SK-N-SH (cell line): Measurements from ENCODE around the gene SH2D3A. TPM values are rescaled to one million over a fixed set of nuclear protein-coding genes. Genes with fewer than 3 reads are reported as not detected.

Experiments
- CTCF ChIA-PET: fragments of 300-600, 350-600 bp; formaldehyde crosslinking; extraction: SDS; loops from one replicate; lab custom pipeline; 2021; lab: Yijun Ruan, JAX
- POLR2A ChIA-PET: fragments of 350-600 bp; sonication (Branson Sonifier 250); formaldehyde crosslinking; extraction: SDS; loops from one replicate; lab custom pipeline; 2020; ENCODE audit warnings: antibody characterized with exemption, inconsistent platforms; lab: Yijun Ruan, JAX
- DNase-seq: peaks from one replicate; pipeline ENCODE4 v3.0.0; 2012
- H2AFZ ChIP-seq: fragments of 200-600 bp; sonication (generic); 2 replicates; pipeline ENCODE4 v1.8.1; 2016; ENCODE audit warnings: antibody characterized with exemption, mild to moderate bottlenecking, low read depth
- H3F3A ChIP-seq: fragments of 200-600 bp; sonication (generic); replicated peaks from 2 replicates; pipeline ENCODE3; 2016; ENCODE audit warnings: antibody characterized with exemption, mild to moderate bottlenecking; ENCODE audit not compliant: insufficient read depth
- H3K27ac ChIP-seq, 2 experiments: fragments of 200-500 bp in 1 of 2; fragments of 200-600 bp in 1 of 2; sonication (Bioruptor generic) in 1 of 2; sonication (generic), shearing (Covaris generic) in 1 of 2; 2 replicates each; pipeline versions ENCODE4 v1.5.1 to v1.6.1; 2014 to 2016; ENCODE audit warnings: low read depth in 2 of 2, inconsistent platforms in 1 of 2, low read length in 1 of 2, mild to moderate bottlenecking in 1 of 2, mixed read lengths in 1 of 2
- H3K27me3 ChIP-seq: fragments of 200-600 bp; sonication (generic), shearing (Covaris generic); 2 replicates; pipeline ENCODE4 v1.6.1; 2016; ENCODE audit warnings: mixed run types; ENCODE audit not compliant: insufficient read depth
- H3K36me3 ChIP-seq, 2 experiments: fragments of 200-500 bp in 1 of 2; fragments of 200-600 bp in 1 of 2; sonication (Bioruptor generic) in 1 of 2; sonication (generic) in 1 of 2; replicated peaks in 1 of 2; 2 replicates each; pipeline versions ENCODE3 to v1.5.1; 2014 to 2016; ENCODE audit warnings: low read length in 1 of 2, mild to moderate bottlenecking in 1 of 2; ENCODE audit not compliant: insufficient read depth in 2 of 2, control insufficient read depth in 1 of 2
- H3K4me1 ChIP-seq, 2 experiments: fragments of 200-500 bp in 1 of 2; fragments of 200-600 bp in 1 of 2; sonication (Bioruptor generic) in 1 of 2; sonication (generic), shearing (Covaris generic) in 1 of 2; 2 replicates each; pipeline versions ENCODE4 v1.5.1 to v1.6.1; 2014 to 2016; ENCODE audit warnings: low read depth in 1 of 2, low read length in 1 of 2, mixed run types in 1 of 2; ENCODE audit not compliant: insufficient read depth in 2 of 2, control insufficient read depth in 1 of 2
- H3K4me2 ChIP-seq: fragments of 200-600 bp; sonication (generic), shearing (Covaris generic); 2 replicates; pipeline ENCODE4 v1.6.1; 2017; ENCODE audit warnings: mixed run types
- H3K4me3 ChIP-seq, 2 experiments: fragments of 200-500 bp in 1 of 2; fragments of 200-600 bp in 1 of 2; sonication (Bioruptor generic) in 1 of 2; sonication (generic), shearing (Covaris generic) in 1 of 2; 2 replicates each; pipeline versions ENCODE4 v1.5.1 to v1.8.1; 2014 to 2016; ENCODE audit warnings: low read depth in 2 of 2, inconsistent platforms in 1 of 2, low read length in 1 of 2, mild to moderate bottlenecking in 1 of 2, mixed read lengths in 1 of 2, moderate library complexity in 1 of 2
- H3K79me2 ChIP-seq: fragments of 200-600 bp; sonication (generic); 2 replicates; pipeline ENCODE4 v1.8.1; 2017; ENCODE audit warnings: mild to moderate bottlenecking; ENCODE audit not compliant: insufficient read depth
- H3K9ac ChIP-seq: fragments of 200-600 bp; sonication (generic); 2 replicates; pipeline ENCODE4 v1.6.1; 2017; ENCODE audit warnings: mixed run types
- H3K9me2 ChIP-seq: fragments of 200-600 bp; sonication (generic); 2 replicates; pipeline ENCODE4 v1.6.1; 2017; ENCODE audit warnings: mixed run types
- H3K9me3 ChIP-seq: fragments of 200-600 bp; sonication (generic); 2 replicates; pipeline ENCODE4 v1.6.1; 2017; ENCODE audit warnings: mixed run types, mild to moderate bottlenecking, moderate library complexity
- H4K20me1 ChIP-seq: fragments of 200-600 bp; sonication (generic); 2 replicates; pipeline ENCODE4 v1.6.1; 2017; ENCODE audit warnings: mild to moderate bottlenecking, mixed run types; ENCODE audit not compliant: insufficient read depth
- CHD2 ChIP-seq: fragments of 150-350 bp; IDR thresholded peaks from 2 replicates; pipeline ENCODE4 v1.6.1; 2018; ENCODE audit warnings: low read length; ENCODE audit not compliant: partially characterized antibody
- EZH2phosphoT487 ChIP-seq: fragments of 200-600 bp; sonication (generic); IDR thresholded peaks from 2 replicates; pipeline ENCODE4 v1.6.1; 2017; ENCODE audit warnings: low read depth, mixed run types, mild to moderate bottlenecking, antibody characterized with exemption, moderate library complexity, borderline replicate concordance
- FOXJ3 ChIP-seq: sonication (generic); formaldehyde crosslinking; IDR thresholded peaks from 2 replicates; pipeline ENCODE4 v1.5.1; 2020; ENCODE audit warnings: mild to moderate bottlenecking, missing genetic modification reagents
- GATA2 ChIP-seq: sonication (generic); formaldehyde crosslinking; IDR thresholded peaks from 2 replicates; pipeline ENCODE4 v1.5.0; 2020; ENCODE audit warnings: mild to moderate bottlenecking, missing genetic modification reagents
- NRF1 ChIP-seq: IDR thresholded peaks from 2 replicates; pipeline ENCODE4 v1.6.1; 2012; ENCODE audit warnings: low read depth, mild to moderate bottlenecking, low read length
- RAD21 ChIP-seq: IDR thresholded peaks from 2 replicates; pipeline ENCODE4 v1.6.1; 2012; ENCODE audit warnings: mild to moderate bottlenecking, low read length
- TCF12 ChIP-seq: IDR thresholded peaks from 2 replicates; pipeline ENCODE4 v1.4.0; 2012
- WGBS: methylation state at CpG from one replicate; pipeline ENCODE4 v1.1.6; 2017; ENCODE audit warnings: low lambda C conversion rate; 5-methylcytosine and 5-hydroxymethylcytosine counted together
- polyA plus RNA-seq, 3 experiments: library from polyadenylated mRNA; depleted of rRNA; stranded (reverse); fragments of >200 nt; gene quantifications; 2 replicates each; pipeline ENCODE4 v1.2.3, GENCODE V29; 2012
- TF ChIP-seq, protein P1 (sequence below): fragments of 150-350 bp; IDR thresholded peaks from 2 replicates; pipeline ENCODE4 v1.6.1; 2016; ENCODE audit warnings: mild to moderate bottlenecking, low read depth, low read length
- TF ChIP-seq, protein P2 (sequence below): IDR thresholded peaks from 2 replicates; pipeline ENCODE4 v1.6.1; 2012; ENCODE audit warnings: mild to moderate bottlenecking, low read depth, low read length, moderate library complexity

The SH2D3A gene
- polyA plus RNA-seq, 1 of the 3 experiments (the other 2 are of a cell fraction), result 0.35 TPM

DNA sequence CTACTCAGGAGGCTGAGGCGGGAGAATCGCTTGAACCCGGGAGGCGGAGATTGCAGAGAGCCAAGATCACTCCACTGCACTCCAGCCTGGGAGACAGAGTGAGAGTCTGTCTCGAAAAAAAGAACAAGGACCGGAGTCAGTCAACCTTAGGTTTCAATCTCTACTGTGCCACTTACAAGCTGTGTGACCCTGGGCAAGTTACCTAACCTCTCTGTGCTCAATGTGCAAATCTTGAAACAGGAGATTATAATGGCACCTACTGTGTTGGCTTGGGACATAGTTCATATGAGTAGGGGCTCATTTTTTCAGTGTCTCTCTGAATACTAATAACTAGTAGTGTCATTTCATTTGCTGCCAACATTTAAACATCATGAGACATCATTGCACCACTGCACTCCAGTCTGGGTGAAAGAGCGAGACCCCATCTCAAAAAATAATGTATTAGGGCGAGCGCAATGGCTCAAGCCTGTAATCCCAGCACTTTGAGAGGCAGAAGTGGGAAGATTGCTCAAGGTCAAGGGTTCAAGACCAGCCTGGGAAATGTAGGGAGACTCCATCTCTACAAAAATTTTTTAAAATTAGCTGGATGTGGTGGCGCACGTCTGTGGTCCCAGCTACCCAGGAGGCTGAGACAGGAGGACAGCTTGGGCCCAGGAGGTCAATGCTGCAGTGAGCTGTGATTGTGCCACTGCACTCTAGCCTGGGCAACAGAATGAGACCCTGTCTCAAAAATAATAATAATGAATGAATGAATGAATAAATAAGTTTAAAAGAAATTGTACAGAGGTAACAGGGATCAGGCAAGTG, 52.3 kb downstream of the SH2D3A start (continued):
- TF ChIP-seq, protein P1, sequence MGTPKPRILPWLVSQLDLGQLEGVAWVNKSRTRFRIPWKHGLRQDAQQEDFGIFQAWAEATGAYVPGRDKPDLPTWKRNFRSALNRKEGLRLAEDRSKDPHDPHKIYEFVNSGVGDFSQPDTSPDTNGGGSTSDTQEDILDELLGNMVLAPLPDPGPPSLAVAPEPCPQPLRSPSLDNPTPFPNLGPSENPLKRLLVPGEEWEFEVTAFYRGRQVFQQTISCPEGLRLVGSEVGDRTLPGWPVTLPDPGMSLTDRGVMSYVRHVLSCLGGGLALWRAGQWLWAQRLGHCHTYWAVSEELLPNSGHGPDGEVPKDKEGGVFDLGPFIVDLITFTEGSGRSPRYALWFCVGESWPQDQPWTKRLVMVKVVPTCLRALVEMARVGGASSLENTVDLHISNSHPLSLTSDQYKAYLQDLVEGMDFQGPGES, result no peak
- TF ChIP-seq EZH2phosphoT487 (no peak), GATA2 (no peak), NRF1 (no peak), TCF12 (no peak)

DNA sequence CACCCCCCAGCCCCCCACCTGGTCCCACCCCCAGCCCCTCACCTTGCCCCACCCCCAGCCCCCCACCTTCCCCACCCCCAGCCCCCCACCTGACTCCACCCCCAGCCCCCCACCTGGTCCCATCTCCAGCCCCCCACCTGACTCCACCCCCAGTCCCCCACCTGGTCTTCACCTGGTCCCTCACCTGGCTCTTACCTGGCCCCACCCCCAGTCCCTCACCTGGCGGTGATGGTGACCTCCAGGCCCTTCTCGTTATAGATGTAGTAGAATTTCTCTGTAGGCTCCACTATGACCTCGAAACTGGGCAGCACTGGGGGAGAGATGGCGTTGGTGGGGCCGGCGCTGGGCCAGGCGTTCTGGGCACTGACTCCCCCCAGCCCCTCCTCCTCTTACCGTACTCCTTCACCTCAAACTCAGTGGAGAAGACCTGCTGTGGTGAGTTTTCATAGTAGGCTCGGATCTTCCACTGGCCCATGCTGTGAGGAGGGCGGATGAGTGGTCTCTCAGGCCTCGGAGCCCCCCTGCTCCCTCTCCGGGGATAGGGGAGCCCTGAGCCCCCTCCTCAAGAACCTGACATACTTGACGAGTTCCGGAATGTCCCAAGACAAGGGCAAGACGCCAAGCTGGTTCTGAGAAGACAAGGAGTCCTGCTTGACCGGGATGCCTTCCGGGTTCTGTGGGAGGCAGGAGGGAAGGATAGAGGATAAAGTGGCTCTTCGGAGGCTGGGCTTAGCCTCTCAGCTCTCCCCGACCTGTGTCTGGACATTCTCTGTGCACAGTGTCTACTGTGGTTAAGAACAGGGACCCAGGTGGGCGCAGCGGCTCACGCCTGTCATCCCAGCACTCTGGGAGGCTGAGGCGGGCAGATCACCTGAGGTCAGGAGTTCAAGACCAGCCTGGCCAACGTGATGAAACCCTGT, 53.2 kb downstream of the SH2D3A start:
- POLR2A ChIA-PET, result no interaction called here
- DNase-seq, result no peak
- no peaks in the 10 kb centered on the region for H4K20me1 ChIP-seq
- peaks cover 25% of the 10 kb centered on the region for H3K27me3 ChIP-seq
- CTCF ChIA-PET, result interaction anchor here (0.7 kb wide), 1 partner anchor 780 kb away, joined by 3 read pairs; no protein-coding TSS in a partner anchor
- H3K9ac ChIP-seq, result no peak overlapping the region
- no peak overlapping the region for H3K27ac ChIP-seq
- no peaks in the 10 kb centered on the region for H3K4me1 ChIP-seq
- 36% methylated on average over 20 of the region's 24 CpGs for WGBS
- H3K9me2 ChIP-seq, result no peaks in the 10 kb centered on the region
- H3K36me3 ChIP-seq, result no peaks in the 10 kb centered on the region
- H3K79me2 ChIP-seq, result no peaks in the 10 kb centered on the region
- H3K4me2 ChIP-seq, result no peak overlapping the region
- H3K4me3 ChIP-seq, result no peak overlapping the region
- no peaks in the 10 kb centered on the region for H3K9me3 ChIP-seq
- H3F3A ChIP-seq, result peaks cover 6% of the 10 kb centered on the region
- H2AFZ ChIP-seq, result no peak overlapping the region
- TF ChIP-seq TCF12 (no peak), NRF1 (no peak), FOXJ3 (CRISPR knock-in tag) (no peak), CHD2 (no peak), RAD21 (no peak)
- TF ChIP-seq, protein P2, sequence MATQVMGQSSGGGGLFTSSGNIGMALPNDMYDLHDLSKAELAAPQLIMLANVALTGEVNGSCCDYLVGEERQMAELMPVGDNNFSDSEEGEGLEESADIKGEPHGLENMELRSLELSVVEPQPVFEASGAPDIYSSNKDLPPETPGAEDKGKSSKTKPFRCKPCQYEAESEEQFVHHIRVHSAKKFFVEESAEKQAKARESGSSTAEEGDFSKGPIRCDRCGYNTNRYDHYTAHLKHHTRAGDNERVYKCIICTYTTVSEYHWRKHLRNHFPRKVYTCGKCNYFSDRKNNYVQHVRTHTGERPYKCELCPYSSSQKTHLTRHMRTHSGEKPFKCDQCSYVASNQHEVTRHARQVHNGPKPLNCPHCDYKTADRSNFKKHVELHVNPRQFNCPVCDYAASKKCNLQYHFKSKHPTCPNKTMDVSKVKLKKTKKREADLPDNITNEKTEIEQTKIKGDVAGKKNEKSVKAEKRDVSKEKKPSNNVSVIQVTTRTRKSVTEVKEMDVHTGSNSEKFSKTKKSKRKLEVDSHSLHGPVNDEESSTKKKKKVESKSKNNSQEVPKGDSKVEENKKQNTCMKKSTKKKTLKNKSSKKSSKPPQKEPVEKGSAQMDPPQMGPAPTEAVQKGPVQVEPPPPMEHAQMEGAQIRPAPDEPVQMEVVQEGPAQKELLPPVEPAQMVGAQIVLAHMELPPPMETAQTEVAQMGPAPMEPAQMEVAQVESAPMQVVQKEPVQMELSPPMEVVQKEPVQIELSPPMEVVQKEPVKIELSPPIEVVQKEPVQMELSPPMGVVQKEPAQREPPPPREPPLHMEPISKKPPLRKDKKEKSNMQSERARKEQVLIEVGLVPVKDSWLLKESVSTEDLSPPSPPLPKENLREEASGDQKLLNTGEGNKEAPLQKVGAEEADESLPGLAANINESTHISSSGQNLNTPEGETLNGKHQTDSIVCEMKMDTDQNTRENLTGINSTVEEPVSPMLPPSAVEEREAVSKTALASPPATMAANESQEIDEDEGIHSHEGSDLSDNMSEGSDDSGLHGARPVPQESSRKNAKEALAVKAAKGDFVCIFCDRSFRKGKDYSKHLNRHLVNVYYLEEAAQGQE, result no peak
